HCT116 (cell line): Measurements from ENCODE around the gene GARIN5A. TPM values are rescaled to one million over a fixed set of nuclear protein-coding genes. Genes with fewer than 3 reads are reported as not detected.

ENCODE experiments used
- ATAC-seq: fragments of 200-7000 bp; cut with Tn5 transposase; 2 replicates; pipeline ENCODE4 v1.9.1; 2020; ENCODE audit warnings: mild to moderate bottlenecking, moderate library complexity
- BruUV-seq: library from RNA; stranded (reverse); fragments of 400-500 nt; replicated peaks from 2 replicates; lab custom pipeline; 2021; lab: Mats Ljungman, UMichigan
- CTCF ChIA-PET: fragments of 300-600 bp; sonication (Branson Sonifier 250); formaldehyde crosslinking; loops from one replicate; lab custom pipeline; 2021; ENCODE audit warnings: antibody characterized with exemption; lab: Charles Lee
- POLR2A ChIA-PET: fragments of 300-600, 350-600 bp; sonication (Branson Sonifier 250); formaldehyde crosslinking; loops from one replicate; lab custom pipeline; 2021; ENCODE audit warnings: antibody characterized with exemption; lab: Charles Lee
- RAD21 ChIA-PET, 2 experiments: fragments of 300-600 bp; sonication (Branson Sonifier 250); formaldehyde crosslinking; loops; one replicate each; lab custom pipeline; 2023; ENCODE audit warnings: low total read pairs in 2 of 2; ENCODE audit not compliant: uncharacterized antibody in 2 of 2, unreplicated experiment in 2 of 2, low non-redundant PET in 1 of 2; lab: Charles Lee
- DNase-seq: peaks from one replicate; pipeline ENCODE4 v3.0.0-alpha.2; 2010; ENCODE audit warnings: low read depth, low spot score
- H2AFZ ChIP-seq: fragments of 200-600 bp; shearing (Covaris generic), sonication (generic); 2 replicates; pipeline ENCODE4 v1.6.1; 2017; ENCODE audit warnings: low read depth, mixed run types, mixed read lengths, antibody characterized with exemption, low read length; ENCODE audit not compliant: poor library complexity, severe bottlenecking
- H3K27ac ChIP-seq: 2 replicates; pipeline ENCODE4 v1.5.1; 2012; ENCODE audit warnings: low read depth, low read length
- H3K27me3 ChIP-seq: fragments of 200-600 bp; sonication (generic); 2 replicates; pipeline ENCODE4 v1.6.1; 2016; ENCODE audit warnings: mixed run types, low read length, mixed read lengths; ENCODE audit not compliant: insufficient read depth
- H3K36me3 ChIP-seq, 2 experiments: fragments of 200-500 bp in 1 of 2; fragments of 200-600 bp in 1 of 2; sonication (Bioruptor generic) in 1 of 2; sonication (generic) in 1 of 2; 2 replicates each; pipeline versions ENCODE4 v1.5.1 to v1.6.1; 2014 to 2016; ENCODE audit warnings: low read length in 2 of 2, inconsistent platforms in 1 of 2, mixed read lengths in 1 of 2, mixed run types in 1 of 2; ENCODE audit not compliant: insufficient read depth in 2 of 2, control insufficient read depth in 1 of 2
- H3K4me1 ChIP-seq, 2 experiments: fragments of 200-600 bp in 1 of 2; sonication (generic) in 1 of 2; 2 replicates each; pipeline versions ENCODE4 v1.5.1 to v1.6.1; 2012 to 2017; ENCODE audit warnings: low read length in 2 of 2, inconsistent platforms in 1 of 2, mild to moderate bottlenecking in 1 of 2, mixed read lengths in 1 of 2, mixed run types in 1 of 2, moderate library complexity in 1 of 2; ENCODE audit not compliant: insufficient read depth in 2 of 2, control insufficient read depth in 1 of 2
- H3K4me2 ChIP-seq: fragments of 200-600 bp; sonication (generic); 2 replicates; pipeline ENCODE4 v1.6.1; 2017; ENCODE audit warnings: mixed run types, low read length, mixed read lengths
- H3K4me3 ChIP-seq, 2 experiments: fragments of 200-600 bp in 1 of 2; sonication (generic) in 1 of 2; replicated peaks in 1 of 2; 2 replicates each; pipeline ENCODE4 v1.5.1; 2011 to 2016; ENCODE audit warnings: low read length in 2 of 2, control low read depth in 1 of 2, low read depth in 1 of 2, mild to moderate bottlenecking in 1 of 2, mixed read lengths in 1 of 2, mixed run types in 1 of 2
- H3K79me2 ChIP-seq: fragments of 200-600 bp; sonication (generic); 2 replicates; pipeline ENCODE4 v1.6.1; 2017; ENCODE audit warnings: mild to moderate bottlenecking, mixed run types, low read length, moderate library complexity, mixed read lengths; ENCODE audit not compliant: insufficient read depth
- H3K9ac ChIP-seq: fragments of 200-600 bp; sonication (generic); 2 replicates; pipeline ENCODE4 v1.6.1; 2016; ENCODE audit warnings: low read length, mixed read lengths
- H3K9me2 ChIP-seq: fragments of 200-600 bp; sonication (generic), shearing (Covaris generic); 2 replicates; pipeline ENCODE4 v1.6.1; 2017; ENCODE audit warnings: mixed run types, mild to moderate bottlenecking, moderate library complexity; ENCODE audit not compliant: insufficient read depth
- H3K9me3 ChIP-seq, 2 experiments: fragments of 200-500 bp in 1 of 2; fragments of 200-600 bp in 1 of 2; sonication (Bioruptor generic) in 1 of 2; sonication (generic) in 1 of 2; 2 replicates each; pipeline ENCODE4 v1.6.1; 2014 to 2017; ENCODE audit warnings: low read length in 2 of 2, mixed read lengths in 2 of 2, inconsistent platforms in 1 of 2, low read depth in 1 of 2, mild to moderate bottlenecking in 1 of 2, mixed run types in 1 of 2, moderate library complexity in 1 of 2; ENCODE audit not compliant: control insufficient read depth in 1 of 2, insufficient read depth in 1 of 2
- H4K20me1 ChIP-seq: fragments of 200-600 bp; sonication (generic), shearing (Covaris generic); 2 replicates; pipeline ENCODE4 v1.6.1; 2017; ENCODE audit warnings: mixed run types, mild to moderate bottlenecking, moderate library complexity; ENCODE audit not compliant: insufficient read depth
- CBX3 ChIP-seq: IDR thresholded peaks from 2 replicates; pipeline ENCODE4 v1.6.1; 2012; ENCODE audit warnings: low read depth
- CTCF ChIP-seq, 3 experiments: fragments of 200-600 bp in 1 of 3; sonication (generic) in 1 of 3; IDR thresholded peaks in 2 of 3; conservative IDR thresholded peaks in 1 of 3; 2 replicates each; pipeline ENCODE4 v1.5.1; 2012 to 2017; ENCODE audit warnings: low read depth in 2 of 3, low read length in 2 of 3, antibody characterized with exemption in 1 of 3, borderline replicate concordance in 1 of 3, control low read depth in 1 of 3, mild to moderate bottlenecking in 1 of 3, mixed read lengths in 1 of 3, mixed run types in 1 of 3, moderate library complexity in 1 of 3; ENCODE audit not compliant: insufficient read depth in 1 of 3
- EGR1 ChIP-seq: IDR thresholded peaks from 2 replicates; pipeline ENCODE4 v1.6.1; 2012; ENCODE audit warnings: low read depth
- EZH2phosphoT487 ChIP-seq: fragments of 200-600 bp; IDR thresholded peaks from 2 replicates; pipeline ENCODE4 v1.6.1; 2018; ENCODE audit warnings: antibody characterized with exemption, borderline replicate concordance
- FOSL1 ChIP-seq: IDR thresholded peaks from 2 replicates; pipeline ENCODE4 v1.6.1; 2012; ENCODE audit warnings: low read depth
- JUND ChIP-seq: IDR thresholded peaks from 2 replicates; pipeline ENCODE4 v1.6.1; 2012
- POLR2AphosphoS5 ChIP-seq: IDR thresholded peaks from 2 replicates; pipeline ENCODE4 v1.6.1; 2011; ENCODE audit warnings: mild to moderate bottlenecking, low read depth, low read length, moderate library complexity
- RAD21 ChIP-seq: IDR thresholded peaks from 2 replicates; pipeline ENCODE4 v1.6.1; 2012; ENCODE audit warnings: low read depth, mild to moderate bottlenecking
- REST ChIP-seq: IDR thresholded peaks from 2 replicates; pipeline ENCODE4 v1.6.1; 2012; ENCODE audit warnings: low read depth
- SIN3A ChIP-seq: IDR thresholded peaks from 2 replicates; pipeline ENCODE4 v1.6.1; 2012; ENCODE audit warnings: low read depth
- TCF7L2 ChIP-seq: IDR thresholded peaks from 2 replicates; pipeline ENCODE4 v1.7.0; 2011; ENCODE audit warnings: borderline replicate concordance, inconsistent platforms; ENCODE audit not compliant: insufficient read depth, insufficient read length; ENCODE audit errors: extremely low read depth
- ZFX ChIP-seq: fragments of 450-650 bp; IDR thresholded peaks from 2 replicates; pipeline ENCODE4 v1.6.1; 2017
- ZNF274 ChIP-seq: fragments of 200-500 bp; sonication (Bioruptor generic); IDR thresholded peaks from 2 replicates; pipeline ENCODE4 v1.6.1; 2014; ENCODE audit warnings: mild to moderate bottlenecking, low read depth, low read length, inconsistent platforms
- intact Hi-C: fragments of 100-400 bp; cut with micrococcal nuclease; formaldehyde crosslinking; loops from 2 replicates; pipeline ENCODE4 v1.10.0; 2022
- total RNA-seq: library from RNA; stranded (reverse); gene quantifications from one replicate; pipeline ENCODE4 v1.2.1, GENCODE V29; 2021; ENCODE audit not compliant: unreplicated experiment
- TF ChIP-seq, protein P1 (sequence below): IDR thresholded peaks from 2 replicates; pipeline ENCODE4 v1.6.1; 2011; ENCODE audit warnings: mild to moderate bottlenecking, low read length, moderate library complexity; ENCODE audit not compliant: insufficient replicate concordance; ENCODE audit errors: extremely low read depth

The GARIN5A gene
- total RNA-seq, 1 experiment from 2014 or later, result 12.2 TPM

DNA sequence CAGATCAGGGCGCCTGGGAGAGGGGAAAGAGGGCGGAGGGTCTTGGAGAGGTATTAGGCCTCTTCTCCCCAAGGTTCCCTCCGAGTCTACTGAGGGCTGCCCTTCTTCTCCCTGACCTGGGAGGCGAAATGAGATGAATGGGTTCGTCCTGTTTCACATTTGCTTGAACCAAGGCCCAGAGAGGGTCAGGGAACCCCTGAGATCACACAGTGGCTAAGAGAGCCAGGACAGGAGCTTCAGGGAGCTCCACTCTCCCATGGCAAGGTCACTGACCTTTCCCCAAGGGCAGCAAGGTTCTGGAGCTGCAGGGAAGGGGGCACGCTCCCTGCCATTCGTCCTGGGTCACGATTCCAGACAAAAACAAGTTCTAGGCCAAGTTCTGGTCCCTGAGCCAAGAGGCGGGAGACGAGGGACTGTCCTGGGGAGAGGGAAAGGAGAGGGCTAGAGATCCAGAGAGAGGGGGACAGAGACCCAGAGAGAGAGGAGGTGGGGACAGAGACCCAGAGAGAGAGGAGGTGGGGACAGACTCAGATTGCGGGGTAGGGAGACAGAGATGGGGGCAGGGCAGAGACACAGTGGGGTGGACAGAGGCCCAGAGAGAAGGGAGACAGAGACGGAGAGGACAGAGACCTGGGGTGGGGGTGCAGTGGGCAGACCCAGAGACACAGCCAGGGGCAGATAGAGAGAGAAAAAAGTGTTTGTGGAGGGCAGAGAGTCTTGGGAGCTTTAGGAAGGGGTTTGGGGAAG lies 36.5 kb upstream of the GARIN5A start (continued):
- TF ChIP-seq REST (no peak), POLR2AphosphoS5 (no peak), EZH2phosphoT487 (no peak), ZNF274 (no peak), JUND (no peak), SIN3A (no peak), TCF7L2 (no peak), EGR1 (no peak)
- TF ChIP-seq, all 23 proteins: peak for 0

- Histone ChIP-seq H3K4me1 (peaks cover 3 to 15% of the 10 kb centered on the region in 2 experiments; a peak in 3 of 4 replicates), H3K4me3 (peak overlapping the region; percentile 82 to 90), H3K36me3 (no peaks in the 10 kb centered on the region), H2AFZ (no peak overlapping the region), H3K27ac (peak overlapping the region; percentile 77; the same call in 1 of the 2 replicates), H3K79me2 (peaks cover 8% of the 10 kb centered on the region; the same call in 1 of the 2 replicates), H3K9me2 (no peaks in the 10 kb centered on the region), H3K9me3 (no peaks in the 10 kb centered on the region), H4K20me1 (no peaks in the 10 kb centered on the region), H3K9ac (peak overlapping the region; percentile 90), H3K4me2 (peak overlapping the region; percentile 91), H3K27me3 (no peaks in the 10 kb centered on the region)
- BruUV-seq, result no TSS peak
- intact Hi-C loops, result no loop called here
- ChIA-PET RAD21 (no interaction called here), POLR2A (no interaction called here), CTCF (interaction anchor here (1.5 kb wide), 2 partner anchors 25 to 44 kb away, joined by 6 to 11 read pairs; no protein-coding TSS in a partner anchor)
- DNase-seq (no peak), ATAC-seq (no peak)
- no peak; the same call in 1 of the 2 replicates for TF ChIP-seq POLR2AphosphoS5
- no peak for TF ChIP-seq ZNF274
- TF ChIP-seq EGR1, result no peak
- TF ChIP-seq FOSL1, result no peak
- no peak for TF ChIP-seq CBX3
- no peak for TF ChIP-seq RAD21
- TF ChIP-seq, protein P1, sequence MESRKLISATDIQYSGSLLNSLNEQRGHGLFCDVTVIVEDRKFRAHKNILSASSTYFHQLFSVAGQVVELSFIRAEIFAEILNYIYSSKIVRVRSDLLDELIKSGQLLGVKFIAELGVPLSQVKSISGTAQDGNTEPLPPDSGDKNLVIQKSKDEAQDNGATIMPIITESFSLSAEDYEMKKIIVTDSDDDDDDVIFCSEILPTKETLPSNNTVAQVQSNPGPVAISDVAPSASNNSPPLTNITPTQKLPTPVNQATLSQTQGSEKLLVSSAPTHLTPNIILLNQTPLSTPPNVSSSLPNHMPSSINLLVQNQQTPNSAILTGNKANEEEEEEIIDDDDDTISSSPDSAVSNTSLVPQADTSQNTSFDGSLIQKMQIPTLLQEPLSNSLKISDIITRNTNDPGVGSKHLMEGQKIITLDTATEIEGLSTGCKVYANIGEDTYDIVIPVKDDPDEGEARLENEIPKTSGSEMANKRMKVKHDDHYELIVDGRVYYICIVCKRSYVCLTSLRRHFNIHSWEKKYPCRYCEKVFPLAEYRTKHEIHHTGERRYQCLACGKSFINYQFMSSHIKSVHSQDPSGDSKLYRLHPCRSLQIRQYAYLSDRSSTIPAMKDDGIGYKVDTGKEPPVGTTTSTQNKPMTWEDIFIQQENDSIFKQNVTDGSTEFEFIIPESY, result no peak
- no peak for TF ChIP-seq CTCF (IDR thresholded peaks at IDR 0.05 in 2 of 3, conservative IDR thresholded peaks at IDR 0.05 in 1 of 3; ENCODE audit: borderline replicate concordance in 1 of 3, insufficient read depth in 1 of 3, low read depth in 2 of 3, low read length in 2 of 3)
- no peak for TF ChIP-seq ZFX
- TF ChIP-seq TCF7L2, result no peak
Observed at GRCh38 chr19:50512112-50512998, 35.7 kb upstream of the GARIN5A start.
